ENCODE measurements around the gene SLC2A13. TPM values are rescaled to one million over a fixed set of nuclear protein-coding genes. Genes with fewer than 3 reads are reported as not detected.
A peak's percentile ranks its signal among the peaks of the same experiment; 100 is the strongest.
"Not testable (repeated sequence)": the region's sequence is repeated elsewhere in the genome, so short reads cannot be mapped to it uniquely, and the experiment has no call there.

Gene SLC2A13
- total and polyA plus RNA-seq, 4 donors: 1.9 to 20.2 (median 6.9) TPM

GRCh38 chr12:39893388-39893787, 212.5 kb downstream of the SLC2A13 start:
- not testable (repeated sequence) for H3K36me3 ChIP-seq (ENCODE audit: control insufficient read depth in 4 of 4, insufficient read depth in 3 of 4, low read depth in 1 of 4, low read length in 3 of 4); DNase-seq (ENCODE audit: low spot score); H3K27me3 ChIP-seq (ENCODE audit: control insufficient read depth in 4 of 4, insufficient read depth in 4 of 4, low read length in 3 of 4); H3K9ac ChIP-seq (ENCODE audit: low read depth in 1 of 2, low read length in 2 of 2); H3K4me3 ChIP-seq (ENCODE audit: low read depth in 1 of 3, low read length in 3 of 3); H3K27ac ChIP-seq (ENCODE audit: low read depth in 1 of 2, low read length in 2 of 2); H3K9me3 ChIP-seq (ENCODE audit: control insufficient read depth in 4 of 4, low read length in 3 of 4)
- peaks cover 0 to 29% (median 14%) of the 10 kb centered on the region in 4 donors for H3K4me1 ChIP-seq (ENCODE audit: control insufficient read depth in 4 of 4, insufficient read depth in 4 of 4, low read length in 3 of 4)
- 39% methylated on average over 6 of the region's 6 CpGs for WGBS
- peak; percentile 32 for TF ChIP-seq SP1 (IDR thresholded peaks at IDR 0.05)
- TF ChIP-seq RXRA (IDR thresholded peaks at IDR 0.05): peak; percentile 40 to 68
- TF ChIP-seq MAX (IDR thresholded peaks at IDR 0.05): peak; percentile 8
- TF ChIP-seq HNF4A (conservative IDR thresholded peaks at IDR 0.05): peak; percentile 39 to 49
- peak; percentile 25 for TF ChIP-seq YY1 (IDR thresholded peaks at IDR 0.05)

- Histone ChIP-seq H3K27ac (ENCODE audit: low read depth in 1 of 2, low read length in 2 of 2) (no peak overlapping the region), H3K9ac (ENCODE audit: low read depth in 1 of 2, low read length in 2 of 2) (peak overlapping the region in 1 of 2 donors; percentile 20), H3K4me3 (ENCODE audit: low read depth in 1 of 3, low read length in 3 of 3) (no peak overlapping the region), H3K4me1 (ENCODE audit: control insufficient read depth in 4 of 4, insufficient read depth in 4 of 4, low read length in 3 of 4) (peaks cover 0 to 28% (median 13%) of the 10 kb centered on the region in 4 donors), H3K27me3 (ENCODE audit: control insufficient read depth in 4 of 4, insufficient read depth in 4 of 4, low read length in 3 of 4) (no peaks in the 10 kb centered on the region), H3K9me3 (ENCODE audit: control insufficient read depth in 4 of 4, low read length in 3 of 4) (no peaks in the 10 kb centered on the region), H3K36me3 (ENCODE audit: control insufficient read depth in 4 of 4, insufficient read depth in 3 of 4, low read depth in 1 of 4, low read length in 3 of 4) (no peaks in the 10 kb centered on the region)
- no peak for DNase-seq (ENCODE audit: low spot score)
- TF ChIP-seq NR2F2 (IDR thresholded peaks at IDR 0.05) (no peak), YY1 (IDR thresholded peaks at IDR 0.05) (no peak), JUND (IDR thresholded peaks at IDR 0.05) (no peak), GABPA (IDR thresholded peaks at IDR 0.05 in 1 of 2, conservative IDR thresholded peaks at IDR 0.05 in 1 of 2) (no peak), SP1 (IDR thresholded peaks at IDR 0.05) (no peak), EGR1 (IDR thresholded peaks at IDR 0.05; ENCODE audit: low read depth in 2 of 2) (no peak), REST (IDR thresholded peaks at IDR 0.05) (no peak), ZBTB33 (IDR thresholded peaks at IDR 0.05) (no peak), RXRA (IDR thresholded peaks at IDR 0.05) (no peak), ATF3 (IDR thresholded peaks at IDR 0.05) (no peak), FOXA2 (IDR thresholded peaks at IDR 0.05) (no peak), RAD21 (IDR thresholded peaks at IDR 0.05) (no peak), TAF1 (conservative IDR thresholded peaks at IDR 0.05) (no peak), HNF4A (conservative IDR thresholded peaks at IDR 0.05) (no peak), CTCF (IDR thresholded peaks at IDR 0.05; ENCODE audit: low read depth, low read length, missing input control) (no peak), MAX (IDR thresholded peaks at IDR 0.05) (no peak), HNF4G (IDR thresholded peaks at IDR 0.05) (no peak)
- 41% methylated on average over 3 of the region's 3 CpGs for WGBS
These were observed 213.7 kb downstream of the SLC2A13 start for GRCh38 chr12:39892146-39892545.
